Psoas muscle (tissue), 8 donors: Measurements from ENCODE around the gene ENDOV. TPM values are rescaled to one million over a fixed set of nuclear protein-coding genes. Genes with fewer than 3 reads are reported as not detected.

Source experiments
- ATAC-seq, 4 donors: fragments of 200-7000 bp; cut with Tn5 transposase; one replicate each; pipeline ENCODE4 v1.9.1; 2020; ENCODE audit warnings: moderate library complexity in 3 of 4, mild to moderate bottlenecking in 2 of 4
- DNase-seq, 2 donors: peaks; one replicate each; pipeline ENCODE4 v3.0.0-alpha.2; 2020
- H3K27ac ChIP-seq: fragments of 200-600 bp; one replicate; pipeline ENCODE4 v1.8.0; 2022
- H3K27me3 ChIP-seq, 3 donors: fragments of 200-600 bp in 1 of 3; one replicate each; pipeline versions ENCODE4 v1.6.1 to v1.8.0; 2013 to 2022; ENCODE audit warnings: low read length in 2 of 3, mild to moderate bottlenecking in 2 of 3, moderate library complexity in 1 of 3; ENCODE audit not compliant: insufficient read depth in 3 of 3
- H3K36me3 ChIP-seq, 2 donors: fragments of 200-600 bp in 1 of 2; one replicate each; pipeline versions ENCODE4 v1.6.1 to v1.8.0; 2013 to 2022; ENCODE audit warnings: low read depth in 1 of 2, mild to moderate bottlenecking in 1 of 2, moderate library complexity in 1 of 2; ENCODE audit not compliant: insufficient read depth in 1 of 2
- H3K4me1 ChIP-seq: fragments of 200-600 bp; one replicate; pipeline ENCODE4 v1.8.0; 2022
- H3K4me3 ChIP-seq: fragments of 200-600 bp; one replicate; pipeline ENCODE4 v1.8.0; 2022; ENCODE audit warnings: mild to moderate bottlenecking
- H3K9me3 ChIP-seq: fragments of 200-600 bp; one replicate; pipeline ENCODE4 v1.8.0; 2022
- CTCF ChIP-seq: fragments of 200-600 bp; IDR thresholded peaks from one replicate; pipeline ENCODE4 v1.8.0; 2022; ENCODE audit warnings: antibody characterized with exemption
- WGBS, 3 donors: extraction: QIAGEN DNeasy Blood & Tissue Kit; methylation state at CpG; one replicate each; pipeline versions ENCODE4 v1.1.6 to v1.1.7; 2013; 5-methylcytosine and 5-hydroxymethylcytosine counted together
- intact Hi-C, 2 donors: fragments of 100-400 bp; cut with DNase I; formaldehyde crosslinking; loops; one replicate each; pipeline versions ENCODE4 v1.11.0 to v1.14.2; 2022
- polyA plus RNA-seq, 3 donors: library from polyadenylated mRNA; stranded (reverse); fragments of 200-250 nt; gene quantifications; one replicate each; pipeline ENCODE4 v1.2.3, GENCODE V29; 2013
- total RNA-seq, 4 donors: library from RNA; stranded (reverse); fragmentation: NEBNext Ultra II Directional in 2 of 4; extraction: Animal tissue kit (Norgen Biotek cat#: 25700) in 2 of 4; gene quantifications; one replicate each; pipeline versions ENCODE4 v1.2.1 to v1.2.4, GENCODE V29; 2021 to 2023
- donor health status: healthy with polysubstance abuse.
- donor health status: DM: no; HTN: no; CAD: no; lungs with moderate emphysema.
- donor health status: Bipolar disorder and iron deficiency.
- donor health status: healthy.
- donor health status: DM: yes; HTN: yes; CAD: no.
- donor health status: DM: no; HTN: no; CAD: no.
- donor health status: DM: no; HTN: no; CAD: no.
- donor health status: DM: yes; HTN: yes; CAD: no.

Gene ENDOV
- total and polyA plus RNA-seq, 7 donors, result 12.0 to 24.3 (median 17.9) TPM

- ATAC-seq (no peak), DNase-seq (no peak)
- intact Hi-C loops, result no loop called here
- H3K36me3 ChIP-seq, result peaks cover 0 to 17% of the 10 kb centered on the region in 2 donors
- no peak for TF ChIP-seq CTCF
- H3K27me3 ChIP-seq, result no peaks in the 10 kb centered on the region
- WGBS, 3 donors, result 56 to 74% (median 58%) methylated on average over 6 of the region's 6 CpGs
- peaks cover 35% of the 10 kb centered on the region for H3K4me1 ChIP-seq
- H3K9me3 ChIP-seq, result no peaks in the 10 kb centered on the region
- peak overlapping the region; percentile 99 for H3K27ac ChIP-seq
- peak overlapping the region; percentile 100 for H3K4me3 ChIP-seq
Measured at GRCh38 chr17:80416940-80417293, 1.9 kb downstream of the ENDOV start.

GRCh38 chr17:80418589-80418988 lies 3.6 kb downstream of the ENDOV start:
- H3K4me3 ChIP-seq, result no peak overlapping the region
- ATAC-seq (no peak), DNase-seq (no peak)
- intact Hi-C loops, result no loop called here
- H3K27ac ChIP-seq, result no peak overlapping the region
- peaks cover 0 to 17% of the 10 kb centered on the region in 2 donors for H3K36me3 ChIP-seq
- H3K27me3 ChIP-seq, result no peaks in the 10 kb centered on the region
- WGBS, 3 donors, result 89 to 93% (median 92%) methylated on average over 11 of the region's 11 CpGs
- H3K9me3 ChIP-seq, result no peaks in the 10 kb centered on the region
- H3K4me1 ChIP-seq, result peaks cover 44% of the 10 kb centered on the region
- TF ChIP-seq CTCF, result no peak

DNA sequence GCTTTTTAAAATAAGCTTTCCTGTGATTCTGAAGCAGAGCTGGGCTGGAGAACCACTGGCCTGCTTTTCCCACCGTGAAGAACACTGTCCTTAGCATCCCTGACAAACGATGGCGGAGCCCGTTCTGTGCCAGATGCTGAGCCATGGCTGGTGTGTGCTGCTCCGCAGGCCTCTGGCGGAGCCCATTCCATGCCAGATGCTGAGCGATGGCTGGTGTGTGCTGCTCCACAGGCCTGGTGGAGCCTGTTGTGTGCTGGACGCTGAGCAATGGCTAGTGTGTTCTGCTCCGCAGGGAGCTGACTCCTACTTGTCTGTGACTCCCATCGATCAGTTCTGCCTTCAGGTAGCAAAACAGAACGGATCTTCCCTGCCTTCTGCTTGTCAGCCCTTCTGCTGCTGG lies 4.3 kb downstream of the ENDOV start:
- DNase-seq (no peak), ATAC-seq (no peak)
- no peak overlapping the region for H3K27ac ChIP-seq
- no peak overlapping the region for H3K4me3 ChIP-seq
- peaks cover 0 to 17% of the 10 kb centered on the region in 2 donors for H3K36me3 ChIP-seq
- H3K27me3 ChIP-seq, result no peaks in the 10 kb centered on the region
- no peaks in the 10 kb centered on the region for H3K9me3 ChIP-seq
- intact Hi-C loops, result no loop called here
- WGBS, 3 donors, result 57 to 72% (median 62%) methylated on average over 11 of the region's 11 CpGs
- H3K4me1 ChIP-seq, result peaks cover 43% of the 10 kb centered on the region
- no peak for TF ChIP-seq CTCF

GRCh38 chr17:80421381-80422090 lies 6.6 kb downstream of the ENDOV start:
- intact Hi-C loops, result loop anchor here in 1 of 2 donors (10.0 kb wide), 2 partner anchors 453 to 673 kb away; no protein-coding TSS in a partner anchor

More at GRCh38 chr17:80421381-80422090, 6.6 kb downstream of the ENDOV start:
- TF ChIP-seq CTCF, result no peak
- ATAC-seq (no peak), DNase-seq (peak in 1 of 2 donors; percentile 54)
- peaks cover 35% of the 10 kb centered on the region for H3K4me1 ChIP-seq
- H3K27me3 ChIP-seq, result no peaks in the 10 kb centered on the region
- H3K9me3 ChIP-seq, result no peaks in the 10 kb centered on the region
- H3K27ac ChIP-seq, result no peak overlapping the region
- H3K4me3 ChIP-seq, result no peak overlapping the region
- WGBS, 3 donors, result 52 to 62% (median 56%) methylated on average over 19 to 20 of the region's 20 CpGs
- H3K36me3 ChIP-seq, result peaks cover 0 to 17% of the 10 kb centered on the region in 2 donors
